GM19395 (cell line): Measurements from ENCODE around the gene IGFBP3.

Experiments
- ATAC-seq: cut with Tn5 transposase; IDR thresholded peaks from one replicate; pipeline ENCODE4 v1.9.1; 2021; ENCODE audit warnings: mild to moderate bottlenecking, moderate library complexity; ENCODE audit not compliant: unreplicated experiment

IGFBP3 gene

DNA sequence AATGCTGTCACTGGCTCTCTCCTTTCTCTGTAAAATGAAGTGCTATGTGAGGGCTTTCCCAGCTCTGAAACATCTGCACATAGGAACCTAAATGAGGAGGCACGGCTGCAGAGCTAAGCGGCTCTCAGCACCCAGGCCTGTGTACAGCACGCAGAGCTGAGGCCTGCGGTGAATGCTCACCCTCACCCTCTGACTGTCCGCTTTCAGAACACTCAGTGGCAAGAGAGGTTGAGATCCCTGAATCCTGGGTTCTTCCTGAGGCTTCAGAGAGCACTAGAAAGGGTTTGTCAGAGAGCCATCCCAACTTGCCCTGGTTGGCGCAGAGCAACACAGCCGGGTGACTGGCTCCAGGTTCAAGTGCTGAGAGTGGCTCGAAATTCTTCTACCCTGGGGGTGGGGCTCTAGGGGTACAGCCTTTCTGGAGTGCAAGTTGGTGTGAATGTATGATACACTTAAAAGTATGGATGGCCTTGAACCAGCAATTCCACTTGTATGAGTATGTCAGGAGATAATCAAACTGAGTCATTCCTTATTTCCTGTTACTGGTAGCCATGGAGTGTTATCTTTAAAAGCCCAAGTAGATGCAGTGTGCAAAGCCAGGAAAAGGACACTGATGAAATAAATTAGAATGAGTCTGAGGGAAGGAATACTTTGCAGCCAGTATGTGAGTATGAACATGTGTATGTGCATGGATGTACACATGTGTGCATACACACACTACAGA, 46.5 kb downstream of the IGFBP3 start:
- no peak for ATAC-seq

GRCh38 chr7:45873355-45873754, 47.7 kb downstream of the IGFBP3 start:
- no peak for ATAC-seq

GRCh38 chr7:45873035-45873354, 48.1 kb downstream of the IGFBP3 start, which contains the start of gene CCDC201:
Gene CCDC201 (minus strand): TSS chr7:45873082. CDS start chr7:45873007, 75 bp downstream.
- no peak for ATAC-seq

GRCh38 chr7:45872116-45873034, 48.7 kb downstream of the IGFBP3 start:
- ATAC-seq, result no peak

DNA sequence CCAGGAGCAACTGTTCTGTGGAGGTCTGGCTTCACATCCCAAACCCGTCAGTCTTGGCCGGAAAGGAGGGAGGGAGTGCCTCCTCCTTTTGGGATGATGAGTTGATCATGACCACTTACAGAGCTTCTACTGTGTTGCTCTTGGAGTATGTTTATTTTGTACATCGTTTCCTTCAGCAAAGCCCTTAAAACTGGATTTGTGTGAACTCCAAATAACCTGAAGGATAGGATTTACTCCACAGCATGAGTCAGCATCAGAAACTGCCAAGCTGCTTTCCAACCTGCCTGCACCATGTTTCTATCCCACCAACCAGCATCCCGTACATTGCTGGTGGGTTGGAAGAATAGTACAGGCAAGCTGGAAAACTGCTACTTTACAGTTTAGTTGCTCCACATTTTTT, 51.6 kb downstream of the IGFBP3 start:
- ATAC-seq, result no peak

DNA sequence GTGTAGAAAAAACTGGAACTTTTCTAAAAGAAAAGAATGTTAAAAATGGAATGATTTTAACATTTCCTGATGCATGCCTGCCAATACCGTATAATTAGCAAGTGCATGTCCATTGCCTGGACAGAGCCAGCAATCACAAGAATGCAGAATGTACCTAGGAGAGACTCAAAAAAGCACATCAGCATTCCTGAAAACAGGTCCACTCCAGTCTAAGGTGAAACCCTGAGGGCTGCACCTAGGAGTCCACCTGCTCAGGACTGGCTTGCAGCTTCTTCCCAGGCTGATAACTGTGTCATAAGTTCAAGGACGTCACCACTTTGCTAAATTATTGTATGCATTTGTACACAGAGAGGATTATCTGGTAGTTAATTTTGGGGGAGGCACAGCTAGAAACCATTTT, 53.6 kb downstream of the IGFBP3 start:
- no peak for ATAC-seq

- no peak for ATAC-seq
Measured at GRCh38 chr7:45865594-45866410, 55.3 kb downstream of the IGFBP3 start.

DNA sequence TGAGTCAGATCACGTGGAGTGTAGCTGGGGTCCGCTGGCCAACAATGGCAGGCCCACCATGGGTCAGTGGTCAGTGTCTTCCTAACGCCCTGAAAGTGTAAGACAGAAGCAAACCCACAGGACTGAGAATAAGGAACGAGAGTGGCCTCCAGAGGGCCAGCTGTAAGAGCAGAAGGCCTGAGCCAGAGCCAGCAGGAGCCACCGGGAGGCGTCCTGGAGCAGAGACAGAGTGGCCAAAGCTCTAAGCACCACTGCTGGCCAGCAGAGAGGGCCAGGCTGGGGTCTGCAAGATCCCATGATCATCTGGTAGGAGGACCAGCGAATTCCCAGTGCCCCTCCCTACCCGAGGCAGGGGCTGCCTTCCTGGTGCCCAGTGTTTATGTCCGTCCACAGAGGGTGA, 57.4 kb downstream of the IGFBP3 start:
- ATAC-seq, result no peak
